GM12878 (cell line): Measurements from ENCODE around the gene ANK2. TPM values are rescaled to one million over a fixed set of nuclear protein-coding genes. Genes with fewer than 3 reads are reported as not detected.

Experiments
- ATF7 ChIP-seq: fragments of 450-650 bp; IDR thresholded peaks from 2 replicates; pipeline ENCODE4 v1.6.1; 2016; ENCODE audit warnings: low read depth, mild to moderate bottlenecking
- BMI1 ChIP-seq: fragments of 450-650 bp; IDR thresholded peaks from 2 replicates; pipeline ENCODE4 v1.6.1; 2016; ENCODE audit warnings: mild to moderate bottlenecking, moderate library complexity, borderline replicate concordance
- CBX3 ChIP-seq: fragments of 200-600 bp; sonication (generic); IDR thresholded peaks from 2 replicates; pipeline ENCODE4 v1.6.1; 2016; ENCODE audit warnings: low read depth, borderline replicate concordance
- CHD2 ChIP-seq: IDR thresholded peaks from 2 replicates; pipeline ENCODE4 v1.6.1; 2011; ENCODE audit warnings: low read depth, low read length, improper control_type of control experiment, borderline replicate concordance
- CREB1 ChIP-seq: IDR thresholded peaks from 2 replicates; pipeline ENCODE4 v1.6.1; 2012; ENCODE audit warnings: low read depth, mild to moderate bottlenecking, inconsistent platforms
- DPF2 ChIP-seq: fragments of 450-650 bp; IDR thresholded peaks from 2 replicates; pipeline ENCODE4 v1.6.1; 2017; ENCODE audit warnings: mild to moderate bottlenecking
- GABPA ChIP-seq: IDR thresholded peaks from 2 replicates; pipeline ENCODE4 v1.6.1; 2014; ENCODE audit warnings: antibody characterized with exemption, low read depth, mild to moderate bottlenecking, inconsistent platforms
- HDAC6 ChIP-seq: fragments of 200-600 bp; sonication (generic); IDR thresholded peaks from one replicate; pipeline ENCODE4 v1.8.0; 2017; ENCODE audit warnings: antibody characterized with exemption; ENCODE audit not compliant: unreplicated experiment
- JUNB ChIP-seq: IDR thresholded peaks from 2 replicates; pipeline ENCODE4 v1.6.1; 2016; ENCODE audit warnings: antibody characterized with exemption, mild to moderate bottlenecking
- KAT2A ChIP-seq: conservative IDR thresholded peaks from 2 replicates; pipeline ENCODE4 v1.6.1; 2011; ENCODE audit warnings: low read depth, low read length; ENCODE audit not compliant: control insufficient read depth
- MEF2B ChIP-seq: fragments of 450-650 bp; IDR thresholded peaks from 2 replicates; pipeline ENCODE4 v1.6.1; 2018; ENCODE audit warnings: mild to moderate bottlenecking, moderate library complexity; ENCODE audit not compliant: partially characterized antibody, poor library complexity, severe bottlenecking
- MYB ChIP-seq: fragments of 150-350 bp; IDR thresholded peaks from 2 replicates; pipeline ENCODE4 v1.6.1; 2014; ENCODE audit warnings: mild to moderate bottlenecking, low read depth, low read length, borderline replicate concordance
- NBN ChIP-seq: fragments of 450-650 bp; IDR thresholded peaks from 2 replicates; pipeline ENCODE4 v1.6.1; 2016
- NR2C1 ChIP-seq: fragments of 450-650 bp; IDR thresholded peaks from 2 replicates; pipeline ENCODE4 v1.6.1; 2017; ENCODE audit warnings: antibody characterized with exemption, mild to moderate bottlenecking, moderate library complexity
- NR2C2 ChIP-seq: IDR thresholded peaks from 2 replicates; pipeline ENCODE4 v1.6.1; 2011; ENCODE audit warnings: borderline replicate concordance, low read depth; ENCODE audit not compliant: control insufficient read depth, insufficient read length
- PAX8 ChIP-seq: fragments of 450-650 bp; IDR thresholded peaks from 2 replicates; pipeline ENCODE4 v1.6.1; 2017; ENCODE audit warnings: mild to moderate bottlenecking, moderate library complexity
- POLR2A ChIP-seq: IDR thresholded peaks from 2 replicates; pipeline ENCODE4 v1.6.1; 2011; ENCODE audit warnings: low read depth, mild to moderate bottlenecking, low read length
- POLR2AphosphoS5 ChIP-seq: IDR thresholded peaks from 2 replicates; pipeline ENCODE4 v1.6.1; 2011; ENCODE audit warnings: mild to moderate bottlenecking, low read length, inconsistent platforms
- POU2F2 ChIP-seq: IDR thresholded peaks from 3 replicates; pipeline ENCODE4 v1.6.1; 2011; ENCODE audit warnings: low read depth, mild to moderate bottlenecking, low read length, borderline replicate concordance
- RB1 ChIP-seq: fragments of 450-650 bp; formaldehyde crosslinking; IDR thresholded peaks from 2 replicates; pipeline ENCODE4 v1.6.1; 2017; ENCODE audit warnings: mild to moderate bottlenecking, borderline replicate concordance
- RELA ChIP-seq: fragments of 450-650 bp; IDR thresholded peaks from 2 replicates; pipeline ENCODE4 v1.8.0; 2014; ENCODE audit warnings: borderline replicate concordance; ENCODE audit not compliant: partially characterized antibody
- SIX5 ChIP-seq: IDR thresholded peaks from 2 replicates; pipeline ENCODE4 v1.6.1; 2011; ENCODE audit warnings: mild to moderate bottlenecking, low read depth, low read length, moderate library complexity; ENCODE audit not compliant: severe bottlenecking
- STAT3 ChIP-seq: IDR thresholded peaks from 2 replicates; pipeline ENCODE4 v1.6.1; 2011; ENCODE audit warnings: low read depth, low read length, improper control_type of control experiment
- TAF1 ChIP-seq: IDR thresholded peaks from 2 replicates; pipeline ENCODE4 v1.6.1; 2011; ENCODE audit warnings: mild to moderate bottlenecking, low read depth, low read length, borderline replicate concordance
- TARDBP ChIP-seq: IDR thresholded peaks from 2 replicates; pipeline ENCODE4 v1.6.1; 2016; ENCODE audit warnings: borderline replicate concordance
- ZBED1 ChIP-seq: IDR thresholded peaks from 2 replicates; pipeline ENCODE4 v1.6.1; 2016; ENCODE audit warnings: borderline replicate concordance
- ZSCAN29 ChIP-seq: fragments of 450-650 bp; IDR thresholded peaks from 2 replicates; pipeline ENCODE4 v1.6.1; 2017; ENCODE audit warnings: mild to moderate bottlenecking, moderate library complexity
- polyA plus RNA-seq, 11 experiments: library from polyadenylated mRNA; depleted of rRNA in 4 of 11; unstranded in 6 of 11; stranded (reverse) in 5 of 11; fragments of >200 nt; fragmentation: Nextera tagmentation in 4 of 11; fragmentation: Illumina TruSeq in 1 of 11; extraction: Ambion mirVana in 4 of 11; extraction: Trizol in 1 of 11; gene quantifications; 1 replicate in 1 of 11; 2 replicates in 10 of 11; pipeline versions ENCODE4 v1.2.1 to v1.2.3, GENCODE V29; 2011 to 2016; ENCODE audit warnings: inconsistent platforms in 2 of 11, missing spikeins in 2 of 11, low read depth in 1 of 11
- total RNA-seq, 4 experiments: library from RNA; depleted of rRNA in 3 of 4; stranded (reverse); fragments of >200 nt in 3 of 4; fragmentation: Illumina TruSeq in 1 of 4; extraction: Trizol in 1 of 4; gene quantifications; 2 replicates each; pipeline versions ENCODE4 v1.2.1 to v1.2.3, GENCODE V29; 2013 to 2021
- TF ChIP-seq, protein P1 (sequence below): fragments of 450-650 bp; IDR thresholded peaks from 2 replicates; pipeline ENCODE4 v1.6.1; 2018; ENCODE audit warnings: borderline replicate concordance, mild to moderate bottlenecking; ENCODE audit not compliant: partially characterized antibody
- TF ChIP-seq, protein P2 (sequence below): IDR thresholded peaks from 2 replicates; pipeline ENCODE4 v1.6.1; 2012; ENCODE audit warnings: low read depth, low read length, improper control_type of control experiment

The ANK2 gene
- total and polyA plus RNA-seq, 10 of the 15 experiments (the other 5 are each of a cell fraction or from before 2014, with no cell fraction given): 1.6 to 13.0 (median 4.1) TPM

- TF ChIP-seq POU2F2 (no peak), SIX5 (no peak), JUNB (peak; percentile 76), NBN (no peak), RB1 (no peak), CHD2 (0 out of 2 replicates have a peak, but pooled peaks have one; percentile 25), RELA (no peak), ZSCAN29 (no peak), TAF1 (no peak), MEF2B (no peak), ATF7 (peak; percentile 43; the same call in 1 of the 2 replicates), TARDBP (no peak), PAX8 (no peak), CBX3 (no peak), NR2C2 (no peak), HDAC6 (no peak), STAT3 (no peak), NR2C1 (no peak), POLR2AphosphoS5 (no peak), CREB1 (peak; percentile 39; the same call in 1 of the 2 replicates), BMI1 (no peak), POLR2A (no peak), KAT2A (no peak), GABPA (no peak), DPF2 (peak; percentile 68; the same call in 1 of the 2 replicates), MYB (no peak), ZBED1 (no peak)
- TF ChIP-seq, protein P1, sequence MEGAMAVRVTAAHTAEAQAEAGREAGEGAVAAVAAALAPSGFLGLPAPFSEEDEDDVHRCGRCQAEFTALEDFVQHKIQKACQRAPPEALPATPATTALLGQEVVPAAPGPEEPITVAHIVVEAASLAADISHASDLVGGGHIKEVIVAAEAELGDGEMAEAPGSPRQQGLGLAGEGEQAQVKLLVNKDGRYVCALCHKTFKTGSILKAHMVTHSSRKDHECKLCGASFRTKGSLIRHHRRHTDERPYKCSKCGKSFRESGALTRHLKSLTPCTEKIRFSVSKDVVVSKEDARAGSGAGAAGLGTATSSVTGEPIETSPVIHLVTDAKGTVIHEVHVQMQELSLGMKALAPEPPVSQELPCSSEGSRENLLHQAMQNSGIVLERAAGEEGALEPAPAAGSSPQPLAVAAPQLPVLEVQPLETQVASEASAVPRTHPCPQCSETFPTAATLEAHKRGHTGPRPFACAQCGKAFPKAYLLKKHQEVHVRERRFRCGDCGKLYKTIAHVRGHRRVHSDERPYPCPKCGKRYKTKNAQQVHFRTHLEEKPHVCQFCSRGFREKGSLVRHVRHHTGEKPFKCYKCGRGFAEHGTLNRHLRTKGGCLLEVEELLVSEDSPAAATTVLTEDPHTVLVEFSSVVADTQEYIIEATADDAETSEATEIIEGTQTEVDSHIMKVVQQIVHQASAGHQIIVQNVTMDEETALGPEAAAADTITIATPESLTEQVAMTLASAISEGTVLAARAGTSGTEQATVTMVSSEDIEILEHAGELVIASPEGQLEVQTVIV: no peak
- TF ChIP-seq, protein P2, sequence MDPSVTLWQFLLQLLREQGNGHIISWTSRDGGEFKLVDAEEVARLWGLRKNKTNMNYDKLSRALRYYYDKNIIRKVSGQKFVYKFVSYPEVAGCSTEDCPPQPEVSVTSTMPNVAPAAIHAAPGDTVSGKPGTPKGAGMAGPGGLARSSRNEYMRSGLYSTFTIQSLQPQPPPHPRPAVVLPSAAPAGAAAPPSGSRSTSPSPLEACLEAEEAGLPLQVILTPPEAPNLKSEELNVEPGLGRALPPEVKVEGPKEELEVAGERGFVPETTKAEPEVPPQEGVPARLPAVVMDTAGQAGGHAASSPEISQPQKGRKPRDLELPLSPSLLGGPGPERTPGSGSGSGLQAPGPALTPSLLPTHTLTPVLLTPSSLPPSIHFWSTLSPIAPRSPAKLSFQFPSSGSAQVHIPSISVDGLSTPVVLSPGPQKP: no peak
Observed at GRCh38 chr4:113052379-113052951, 3.0 kb downstream of the ANK2 start (continued).
